Measurements from ENCODE around the gene RPRD1B. TPM values are rescaled to one million over a fixed set of nuclear protein-coding genes. Genes with fewer than 3 reads are reported as not detected.
"Not testable (repeated sequence)": the region's sequence is repeated elsewhere in the genome, so short reads cannot be mapped to it uniquely, and the experiment has no call there.

Gene RPRD1B
- total RNA-seq, 2 donors from 2014 or later = 24.7 to 25.8 TPM

- intact Hi-C loops (cut with DNase I) = no loop called here
- DNase-seq (ENCODE audit: low spot score) = no peak
Observed at GRCh38 chr20:38089500-38089899, 56.0 kb downstream of the RPRD1B start.

GRCh38 chr20:38090061-38090460 lies 56.5 kb downstream of the RPRD1B start:
- intact Hi-C loops (cut with DNase I) = no loop called here

GRCh38 chr20:38091441-38092216 lies 58.1 kb downstream of the RPRD1B start:
- DNase-seq (ENCODE audit: low spot score) = no peak
- intact Hi-C loops (cut with DNase I) = no loop called here

More at GRCh38 chr20:38090061-38090460, 56.5 kb downstream of the RPRD1B start:
- DNase-seq (ENCODE audit: low spot score) = no peak

- DNase-seq (ENCODE audit: low spot score) = no peak
- intact Hi-C loops (cut with DNase I) = no loop called here
Observed at GRCh38 chr20:38092260-38092857, 58.8 kb downstream of the RPRD1B start.

- intact Hi-C loops (cut with DNase I) = no loop called here
- DNase-seq (ENCODE audit: low spot score) = no peak
Observed at GRCh38 chr20:38092915-38093314, 59.4 kb downstream of the RPRD1B start.

GRCh38 chr20:38093641-38094077 lies 60.1 kb downstream of the RPRD1B start:
- intact Hi-C loops (cut with DNase I) = no loop called here
- no peak for DNase-seq (ENCODE audit: low spot score)

- intact Hi-C loops (cut with DNase I) = no loop called here
- DNase-seq (ENCODE audit: low spot score) = no peak
Observed at GRCh38 chr20:38094373-38094891, 60.9 kb downstream of the RPRD1B start.

- DNase-seq (ENCODE audit: low spot score) = no peak
- intact Hi-C loops (cut with DNase I) = no loop called here
Observed at GRCh38 chr20:38095017-38095686, 61.6 kb downstream of the RPRD1B start.

- intact Hi-C loops (cut with DNase I) = no loop called here
- no peak for DNase-seq (ENCODE audit: low spot score)
Observed at GRCh38 chr20:38098952-38099351, 65.4 kb downstream of the RPRD1B start.

- intact Hi-C loops (cut with DNase I) = not testable (repeated sequence)
Observed at GRCh38 chr20:38102206-38102605, 68.7 kb downstream of the RPRD1B start.

GRCh38 chr20:38104285-38104684 lies 70.7 kb downstream of the RPRD1B start:
- intact Hi-C loops (cut with DNase I) = no loop called here
- no peak for DNase-seq (ENCODE audit: low spot score)

More at GRCh38 chr20:38102206-38102605, 68.7 kb downstream of the RPRD1B start:
- not testable (repeated sequence) for DNase-seq (ENCODE audit: low spot score)

- DNase-seq (ENCODE audit: low spot score) = no peak
- intact Hi-C loops (cut with DNase I) = no loop called here
Observed at GRCh38 chr20:38106461-38106860, 72.9 kb downstream of the RPRD1B start.

- intact Hi-C loops (cut with DNase I); DNase-seq (ENCODE audit: low spot score): not testable (repeated sequence)
Observed at GRCh38 chr20:38107386-38107785, 73.8 kb downstream of the RPRD1B start.

GRCh38 chr20:38107916-38108315 lies 74.4 kb downstream of the RPRD1B start:
- DNase-seq (ENCODE audit: low spot score); intact Hi-C loops (cut with DNase I): not testable (repeated sequence)

GRCh38 chr20:38108438-38108985 lies 75.0 kb downstream of the RPRD1B start:
- intact Hi-C loops (cut with DNase I) = no loop called here
- DNase-seq (ENCODE audit: low spot score) = no peak

GRCh38 chr20:38108986-38109541 lies 75.5 kb downstream of the RPRD1B start:
- DNase-seq (ENCODE audit: low spot score) = no peak
- intact Hi-C loops (cut with DNase I) = no loop called here

- peak; percentile 89 for DNase-seq (ENCODE audit: low spot score)
- intact Hi-C loops (cut with DNase I) = no loop called here
Observed at GRCh38 chr20:38109591-38110524, 76.3 kb downstream of the RPRD1B start.

GRCh38 chr20:38110525-38111178 lies 77.1 kb downstream of the RPRD1B start:
- intact Hi-C loops (cut with DNase I) = no loop called here
- DNase-seq (ENCODE audit: low spot score) = no peak

All from posterior vena cava (tissue), 2 donors.